K562 (cell line): ENCODE data around the gene DIP2C. TPM values are rescaled to one million over a fixed set of nuclear protein-coding genes. Genes with fewer than 3 reads are reported as not detected.

Experiments used
- ATAC-seq: fragments of 200-7000 bp; cut with Tn5 transposase; 3 replicates; pipeline ENCODE4 v1.9.1; 2020; ENCODE audit warnings: moderate library complexity
- BruUV-seq: library from RNA; stranded (reverse); fragments of 400-500 nt; replicated peaks from 2 replicates; lab custom pipeline; 2021; lab: Mats Ljungman, UMichigan
- CTCF ChIA-PET: fragments of 300-600 bp; formaldehyde crosslinking; extraction: SDS; loops from one replicate; lab custom pipeline; 2021; ENCODE audit warnings: low intra/inter-chr PET ratio; lab: Yijun Ruan, JAX
- POLR2A ChIA-PET: fragments of 300-600, 350-650 bp; sonication (Branson Sonifier 250); formaldehyde crosslinking; extraction: SDS; loops from one replicate; lab custom pipeline; 2021; ENCODE audit warnings: antibody characterized with exemption, inconsistent platforms; lab: Yijun Ruan, JAX
- DNase-seq, 4 experiments: peaks; one replicate each; pipeline versions ENCODE4 v3.0.0 to v3.0.0-alpha.2; 2011 to 2018; ENCODE audit warnings: low spot score in 3 of 4, mixed read lengths in 3 of 4; ENCODE audit errors: extremely low read depth in 1 of 4
- FAIRE-seq: peaks from 2 replicates; lab custom pipeline; 2011; peaks lifted over from hg19 to GRCh38; lab: Jason Lieb, UNC
- H2AFZ ChIP-seq: 2 replicates; pipeline ENCODE4 v1.6.0; 2011; ENCODE audit warnings: low read depth, low read length, control low read depth, inconsistent platforms
- H3K27ac ChIP-seq: fragments of 200-600 bp; 3 replicates; pipeline ENCODE4 v1.8.0; 2011; ENCODE audit warnings: low read depth, mild to moderate bottlenecking, control low read depth, inconsistent platforms, low read length, moderate library complexity, mixed read lengths; ENCODE audit errors: extremely low read depth
- H3K27me3 ChIP-seq, 2 experiments: fragments of 300-600 bp in 1 of 2; 2 replicates in 1 of 2; 3 replicates in 1 of 2; pipeline versions ENCODE4 v1.6.0 to v1.8.0; 2011; ENCODE audit warnings: inconsistent platforms in 2 of 2, low read length in 2 of 2, mild to moderate bottlenecking in 1 of 2, mixed read lengths in 1 of 2, moderate library complexity in 1 of 2; ENCODE audit not compliant: control insufficient read depth in 2 of 2, insufficient read depth in 2 of 2
- H3K36me3 ChIP-seq: fragments of 300-600 bp; 3 replicates; pipeline ENCODE4 v1.8.0; 2011; ENCODE audit warnings: mild to moderate bottlenecking, low read length, inconsistent platforms; ENCODE audit not compliant: control insufficient read depth, insufficient read depth
- H3K4me1 ChIP-seq, 2 experiments: fragments of 200-600 bp in 1 of 2; replicated peaks in 1 of 2; 2 replicates in 1 of 2; 3 replicates in 1 of 2; pipeline versions ENCODE4 v1.5.1 to v1.8.0; 2011; ENCODE audit warnings: inconsistent platforms in 2 of 2, low read length in 2 of 2, mild to moderate bottlenecking in 1 of 2, mixed read lengths in 1 of 2, moderate library complexity in 1 of 2; ENCODE audit not compliant: control insufficient read depth in 2 of 2, insufficient read depth in 2 of 2
- H3K4me2 ChIP-seq: 2 replicates; pipeline ENCODE4 v1.6.1; 2011; ENCODE audit warnings: low read length, control low read depth, inconsistent platforms, mixed read lengths; ENCODE audit not compliant: insufficient read depth
- H3K4me3 ChIP-seq: fragments of 200-600 bp; sonication (generic), shearing (Covaris generic); 2 replicates; pipeline ENCODE4 v1.5.1; 2016; ENCODE audit warnings: control low read depth, inconsistent platforms
- H3K79me2 ChIP-seq: fragments of 200-600 bp; 3 replicates; pipeline ENCODE4 v1.8.0; 2011; ENCODE audit warnings: low read length, inconsistent platforms; ENCODE audit not compliant: control insufficient read depth, insufficient read depth
- H3K9ac ChIP-seq, 2 experiments: 2 replicates each; pipeline versions ENCODE4 v1.6.0 to v1.6.1; 2011; ENCODE audit warnings: low read depth in 2 of 2, low read length in 2 of 2, control low read depth in 1 of 2, inconsistent platforms in 1 of 2, mild to moderate bottlenecking in 1 of 2, mixed read lengths in 1 of 2; ENCODE audit not compliant: insufficient read depth in 1 of 2
- H3K9me1 ChIP-seq: one replicate; pipeline ENCODE4 v1.6.0; 2011; ENCODE audit warnings: inconsistent platforms, mild to moderate bottlenecking, low read length, moderate library complexity; ENCODE audit not compliant: control insufficient read depth, insufficient read depth
- H3K9me3 ChIP-seq: replicated peaks from 2 replicates; pipeline ENCODE4 v1.5.1; 2011; ENCODE audit warnings: low read depth, low read length, inconsistent platforms; ENCODE audit not compliant: control insufficient read depth, insufficient read depth
- H4K20me1 ChIP-seq: replicated peaks from 2 replicates; pipeline ENCODE4 v1.6.1; 2011; ENCODE audit warnings: low read length, inconsistent platforms, mixed read lengths; ENCODE audit not compliant: control insufficient read depth, insufficient read depth
- ERF ChIP-seq: fragments of 450-650 bp; formaldehyde crosslinking; IDR thresholded peaks from 2 replicates; pipeline ENCODE4 v1.4.0; 2020; ENCODE audit warnings: mild to moderate bottlenecking, mixed read lengths
- ETV6 ChIP-seq, 3 experiments: fragments of 150-350 bp in 1 of 3; sonication (generic) in 1 of 3; formaldehyde crosslinking in 1 of 3; IDR thresholded peaks; 2 replicates each; pipeline versions ENCODE4 v1.6.1 to v1.8.0; 2014 to 2022; ENCODE audit warnings: borderline replicate concordance in 2 of 3, low read depth in 2 of 3, antibody characterized with exemption in 1 of 3, low read length in 1 of 3, mild to moderate bottlenecking in 1 of 3, missing genetic modification reagents in 1 of 3
- KLF16 ChIP-seq: IDR thresholded peaks from 2 replicates; pipeline ENCODE4 v1.6.1; 2016; ENCODE audit warnings: antibody characterized with exemption
- PTTG1 ChIP-seq: fragments of 450-650 bp; IDR thresholded peaks from 2 replicates; pipeline ENCODE4 v1.6.1; 2016; ENCODE audit warnings: low read depth, mild to moderate bottlenecking, missing genetic modification characterization, missing compliant biosample characterization
- THRAP3 ChIP-seq: fragments of 450-650 bp; IDR thresholded peaks from 2 replicates; pipeline ENCODE4 v1.6.1; 2016; ENCODE audit warnings: mild to moderate bottlenecking, inconsistent platforms, borderline replicate concordance
- ZKSCAN3 ChIP-seq: fragments of 250-450 bp; sonication (Bioruptor Pico); IDR thresholded peaks from 2 replicates; pipeline ENCODE4 v1.4.0; 2020
- ZNF124 ChIP-seq: sonication (generic); formaldehyde crosslinking; IDR thresholded peaks from 2 replicates; pipeline ENCODE4 v1.8.1; 2022; ENCODE audit warnings: missing genetic modification reagents
- WGBS: fragments of 100-300 bp; shearing (Covaris generic); methylation state at CpG from one replicate; pipeline ENCODE4 v1.1.6; 2016; ENCODE audit warnings: low coverage, mixed read lengths; ENCODE audit not compliant: insufficient coverage; ENCODE audit errors: missing lambda C conversion rate; 5-methylcytosine and 5-hydroxymethylcytosine counted together
- in situ Hi-C: fragments of 300-500 bp; cut with MboI; formaldehyde crosslinking; loops from 4 replicates; pipeline ENCODE4 v1.15.0; 2018; ENCODE audit warnings: inconsistent platforms, mixed read lengths
- intact Hi-C: fragments of 100-400 bp; cut with micrococcal nuclease; formaldehyde crosslinking; loops from 2 replicates; pipeline ENCODE4 v1.14.2; 2022
- polyA plus RNA-seq, 8 experiments: library from polyadenylated mRNA; depleted of rRNA in 4 of 8; stranded (reverse) in 5 of 8; unstranded in 3 of 8; fragments of >200 nt; fragmentation: Nextera tagmentation in 2 of 8; fragmentation: Illumina TruSeq in 1 of 8; extraction: Ambion mirVana in 2 of 8; extraction: Trizol in 1 of 8; gene quantifications; 2 replicates each; pipeline versions ENCODE4 v1.2.1 to v1.2.3, GENCODE V29; 2011 to 2014; ENCODE audit warnings: inconsistent platforms in 1 of 8, missing spikeins in 1 of 8
- total RNA-seq, 7 experiments: library from RNA; depleted of rRNA in 6 of 7; stranded (reverse); fragments of >200 nt in 6 of 7; fragmentation: Illumina TruSeq in 2 of 7; extraction: Trizol in 2 of 7; gene quantifications; 2 replicates each; pipeline versions ENCODE4 v1.2.1 to v1.2.3, GENCODE V29; 2011 to 2021; ENCODE audit warnings: low replicate concordance in 1 of 7
- TF ChIP-seq, protein P1 (sequence below): fragments of 450-650 bp; conservative IDR thresholded peaks from 2 replicates; pipeline ENCODE4 v1.6.1; 2016; ENCODE audit warnings: missing genetic modification characterization, low read depth, mild to moderate bottlenecking, missing compliant biosample characterization, moderate library complexity

DIP2C gene
- total and polyA plus RNA-seq, 9 of the 15 experiments (the other 6 are each of a cell fraction or from before 2014, with no cell fraction given): 0.01 TPM; not detected in 8

DNA sequence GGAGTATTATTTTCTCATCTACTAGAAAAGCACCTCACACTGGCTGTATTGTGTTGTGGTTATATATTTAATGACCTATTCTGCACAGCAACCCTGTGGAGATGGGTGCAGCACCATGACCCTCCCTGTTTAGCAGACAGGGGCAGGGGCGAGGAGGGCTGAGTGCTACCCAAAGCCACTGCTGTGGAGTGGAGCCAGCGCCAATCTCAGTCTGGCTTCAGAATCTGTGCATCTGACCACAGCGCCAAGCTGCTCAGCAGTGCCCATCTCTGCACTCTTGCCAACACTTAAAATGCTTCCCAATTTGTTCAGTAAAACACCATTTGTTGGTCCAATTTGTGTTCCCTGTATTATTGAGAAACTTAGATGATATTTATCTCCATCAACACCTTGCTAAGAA lies 315.1 kb downstream of the DIP2C start:
- ATAC-seq (no peak), FAIRE-seq (no peak), DNase-seq (no peak)
- Histone ChIP-seq H3K9ac (no peak overlapping the region), H3K27ac (no peak overlapping the region), H3K9me1 (no peaks in the 10 kb centered on the region), H3K79me2 (no peaks in the 10 kb centered on the region), H3K4me2 (no peak overlapping the region), H4K20me1 (no peaks in the 10 kb centered on the region), H3K4me3 (no peak overlapping the region), H3K9me3 (no peaks in the 10 kb centered on the region; the same call in 1 of the 2 replicates), H3K27me3 (peaks cover 31 to 60% of the 10 kb centered on the region in 2 experiments), H2AFZ (no peak overlapping the region), H3K36me3 (no peaks in the 10 kb centered on the region), H3K4me1 (0 out of 5 replicates have a peak, but pooled peaks cover 0 to 2% of the 10 kb centered on the region in 2 experiments)
- in situ Hi-C loops (no loop called here), intact Hi-C loops (no loop called here)
- ChIA-PET CTCF (no interaction called here), POLR2A (interaction anchor here (0.6 to 1.6 kb wide), 2 partner anchors 14 to 1329 kb away, joined by 3 to 5 read pairs; no protein-coding TSS in a partner anchor)
- 0% methylated on average over 3 of the region's 3 CpGs for WGBS
- no TSS peak for BruUV-seq
- TF ChIP-seq ZNF124 (CRISPR knock-in tag): no peak
- no peak for TF ChIP-seq KLF16
- no peak for TF ChIP-seq ZKSCAN3 (CRISPR knock-in tag)
- TF ChIP-seq PTTG1 (tag): no peak
- TF ChIP-seq THRAP3: no peak
- no peak for TF ChIP-seq ETV6 (IDR thresholded peaks at IDR 0.05; ENCODE audit: borderline replicate concordance in 1 of 2, low read depth in 2 of 2, low read length in 1 of 2)
- TF ChIP-seq ETV6 (CRISPR knock-in tag; IDR thresholded peaks at IDR 0.05; ENCODE audit: borderline replicate concordance): no peak
- TF ChIP-seq, protein P1, sequence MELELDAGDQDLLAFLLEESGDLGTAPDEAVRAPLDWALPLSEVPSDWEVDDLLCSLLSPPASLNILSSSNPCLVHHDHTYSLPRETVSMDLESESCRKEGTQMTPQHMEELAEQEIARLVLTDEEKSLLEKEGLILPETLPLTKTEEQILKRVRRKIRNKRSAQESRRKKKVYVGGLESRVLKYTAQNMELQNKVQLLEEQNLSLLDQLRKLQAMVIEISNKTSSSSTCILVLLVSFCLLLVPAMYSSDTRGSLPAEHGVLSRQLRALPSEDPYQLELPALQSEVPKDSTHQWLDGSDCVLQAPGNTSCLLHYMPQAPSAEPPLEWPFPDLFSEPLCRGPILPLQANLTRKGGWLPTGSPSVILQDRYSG (tag): no peak
- no peak for TF ChIP-seq ERF (CRISPR knock-in tag)
